ENCODE measurements around the gene S100A13. TPM values are rescaled to one million over a fixed set of nuclear protein-coding genes. Genes with fewer than 3 reads are reported as not detected.

S100A13 gene
- total RNA-seq, 1 donor from 2014 or later = 89.7 TPM

GRCh38 chr1:153571706-153572105 is 55.6 kb downstream of the S100A13 start:
- Histone ChIP-seq H3K9me3 (no peaks in the 10 kb centered on the region), H3K36me3 (no peaks in the 10 kb centered on the region), H3K4me1 (peaks cover 9 to 26% of the 10 kb centered on the region in 2 donors), H3K27me3 (no peaks in the 10 kb centered on the region), H3K27ac (peak overlapping the region; percentile 70 to 82), H3K4me3 (no peak overlapping the region)
- TF ChIP-seq CTCF (IDR thresholded peaks at IDR 0.05) = no peak
- no peak for DNase-seq (ENCODE audit: low spot score in 2 of 2)
- intact Hi-C loops (cut with DNase I) = loop anchor here (2.0 to 5.0 kb wide), 4 partner anchors 45 to 415 kb away; partner anchors contain the start of genes RAB13 and S100A14

DNA sequence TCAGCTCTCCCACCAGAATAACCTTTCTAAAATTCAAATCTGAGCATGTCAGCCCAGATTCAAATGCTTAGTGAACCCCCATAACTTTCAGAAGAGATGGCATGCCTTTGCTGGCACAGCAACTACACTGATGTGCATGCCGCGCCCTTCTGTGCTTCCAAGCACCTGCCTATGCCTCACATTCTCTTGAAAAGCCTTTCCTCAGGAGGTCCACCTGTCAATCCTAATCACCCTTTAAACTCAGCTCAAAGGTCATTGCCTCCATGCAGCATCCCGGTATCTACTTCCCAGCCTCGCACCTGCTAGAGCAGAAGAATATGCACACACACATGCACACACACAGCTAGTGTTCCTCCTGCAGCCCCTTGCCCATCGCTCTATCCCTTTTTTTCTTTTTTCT is 56.4 kb downstream of the S100A13 start:
- no peak for DNase-seq (ENCODE audit: low spot score in 2 of 2)
- no peaks in the 10 kb centered on the region for H3K27me3 ChIP-seq
- intact Hi-C loops (cut with DNase I) = loop anchor here (5.0 kb wide), 2 partner anchors 91 to 201 kb away; no protein-coding TSS in a partner anchor

DNA sequence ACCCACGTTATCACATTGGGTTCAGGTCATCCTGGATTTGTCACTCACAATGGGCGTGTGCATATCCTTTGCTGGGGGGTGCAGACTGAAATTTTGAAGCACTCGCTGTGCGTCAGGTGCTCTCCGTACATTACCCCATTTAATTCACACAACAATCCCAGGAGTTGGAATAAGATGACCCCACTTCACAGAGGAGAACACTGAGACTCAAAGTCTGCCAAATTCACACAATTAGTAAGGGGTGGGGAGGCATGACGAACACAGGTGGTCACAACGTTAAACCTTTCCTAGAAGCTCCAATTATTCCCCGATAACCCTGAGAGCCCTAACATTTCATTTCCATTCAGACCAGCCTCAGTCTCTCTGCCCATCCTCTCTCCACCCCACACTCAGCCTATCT is 57.8 kb downstream of the S100A13 start:
- no peaks in the 10 kb centered on the region for H3K27me3 ChIP-seq
- H3K36me3 ChIP-seq = no peaks in the 10 kb centered on the region
- H3K27ac ChIP-seq = no peak overlapping the region
- H3K4me1 ChIP-seq = peaks cover 16 to 39% of the 10 kb centered on the region in 2 donors
- intact Hi-C loops (cut with DNase I) = no loop called here
- no peak overlapping the region for H3K4me3 ChIP-seq
- no peak for DNase-seq (ENCODE audit: low spot score in 2 of 2)
- TF ChIP-seq CTCF (IDR thresholded peaks at IDR 0.05) = no peak
- no peaks in the 10 kb centered on the region for H3K9me3 ChIP-seq

More for the DNA sequence above, 56.4 kb downstream of the S100A13 start:
- H3K36me3 ChIP-seq = no peaks in the 10 kb centered on the region
- H3K4me3 ChIP-seq = no peak overlapping the region
- no peak overlapping the region for H3K27ac ChIP-seq
- H3K4me1 ChIP-seq = peaks cover 14 to 32% of the 10 kb centered on the region in 2 donors
- no peaks in the 10 kb centered on the region for H3K9me3 ChIP-seq
- no peak for TF ChIP-seq CTCF (IDR thresholded peaks at IDR 0.05)

Other genes starting within 250 kb of the S100A13 start
- gene S100A8, start 236.4 kb downstream of the S100A13 start, total RNA-seq = 33.5 TPM
- not detected for gene S100A7A, start 211.0 kb downstream of the S100A13 start, total RNA-seq
- not detected for gene S100A7, start 166.9 kb downstream of the S100A13 start, total RNA-seq
- 336 TPM for gene S100A6, start 91.5 kb downstream of the S100A13 start, total RNA-seq
- gene S100A5, start 86.6 kb downstream of the S100A13 start, total RNA-seq = not detected
- gene S100A4, start 81.7 kb downstream of the S100A13 start, total RNA-seq = 690 TPM
- gene S100A3, start 78.2 kb downstream of the S100A13 start, total RNA-seq = not detected
- gene S100A2, start 61.7 kb downstream of the S100A13 start, total RNA-seq = not detected
- 364 TPM for gene S100A16, start 14.4 kb downstream of the S100A13 start, total RNA-seq
- gene S100A14, start 11.2 kb downstream of the S100A13 start, total RNA-seq = 1.5 TPM
- not detected for gene S100A1, start 929 bp upstream of the S100A13 start, total RNA-seq
- 58.9 TPM for gene CHTOP, start 6.6 kb upstream of the S100A13 start, total RNA-seq
- gene SNAPIN, start 31.2 kb upstream of the S100A13 start, total RNA-seq = 61.0 TPM
- gene ILF2, start 43.5 kb upstream of the S100A13 start, total RNA-seq = 37.5 TPM
- gene NPR1, start 51.2 kb upstream of the S100A13 start, total RNA-seq = 187 TPM
- gene INTS3, start 100.5 kb upstream of the S100A13 start, total RNA-seq = 55.9 TPM
- gene SLC27A3, start 147.9 kb upstream of the S100A13 start, total RNA-seq = 315 TPM

All from ascending aorta (tissue), 2 donors.